NCI-H187 (cell line): Measurements from ENCODE around the gene CYP4F3.
"Not testable (repeated sequence)": the region's sequence is repeated elsewhere in the genome, so short reads cannot be mapped to it uniquely, and the experiment has no call there.

Experiments used
- DNase-seq, 2 experiments: peaks; one replicate each; lab custom pipeline; 2025; lab: John Stamatoyannopoulos, UW

CYP4F3 gene

DNA sequence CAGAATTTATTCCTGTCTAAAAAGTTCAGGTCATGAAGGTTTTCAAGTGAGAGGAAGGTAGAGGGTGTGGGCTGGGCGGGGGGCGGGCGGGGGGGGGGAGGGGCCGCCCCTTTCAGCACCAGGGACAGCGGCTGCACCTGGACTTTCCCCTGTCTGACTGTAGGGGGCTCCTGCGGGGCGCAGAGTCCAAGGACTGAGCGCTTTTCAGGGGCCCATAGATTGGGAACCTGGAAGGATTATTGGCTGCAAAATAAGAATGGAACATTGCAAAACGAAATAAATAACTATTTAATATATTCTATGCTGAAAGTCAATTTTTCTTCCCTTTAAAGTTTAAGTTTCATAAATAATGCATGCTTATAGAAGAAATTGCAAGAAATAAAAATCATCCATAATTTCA, 8.9 kb upstream of the CYP4F3 start:
- DNase-seq = no peak

DNA sequence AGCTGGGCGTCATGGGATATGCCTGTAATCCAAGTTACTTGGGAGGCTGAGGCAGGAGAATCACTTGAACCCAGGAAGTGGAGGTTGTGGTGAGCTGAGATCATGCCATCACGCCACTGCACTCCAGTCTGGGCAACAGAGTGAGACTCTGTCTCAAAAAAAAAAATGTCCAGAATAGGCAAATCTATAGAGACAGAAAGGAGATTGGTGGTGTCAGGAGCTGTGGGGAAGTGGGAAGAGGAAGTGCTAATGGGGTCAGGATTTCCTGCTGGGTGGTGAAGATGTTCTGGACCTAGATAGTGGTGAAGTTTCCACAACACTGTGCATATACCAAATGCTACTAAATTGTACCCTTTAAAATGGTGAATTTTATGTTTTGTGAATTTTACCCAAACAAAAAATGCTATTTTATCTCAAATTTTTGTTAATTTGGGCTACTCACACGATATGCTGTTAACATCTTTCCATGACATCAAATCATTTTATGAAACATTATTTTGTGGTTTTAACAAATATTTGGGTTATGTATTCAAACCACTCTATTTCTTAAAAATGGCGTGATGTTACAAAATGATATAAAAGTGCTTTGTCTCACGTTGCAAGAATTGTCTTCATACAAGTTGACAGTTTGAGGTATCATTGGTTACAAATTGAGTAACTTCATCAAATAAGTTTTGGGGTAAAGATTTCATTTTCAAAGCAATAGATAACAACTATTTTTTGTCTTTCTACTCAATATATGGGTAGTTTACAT, 7.4 kb upstream of the CYP4F3 start:
- no peak for DNase-seq

DNA sequence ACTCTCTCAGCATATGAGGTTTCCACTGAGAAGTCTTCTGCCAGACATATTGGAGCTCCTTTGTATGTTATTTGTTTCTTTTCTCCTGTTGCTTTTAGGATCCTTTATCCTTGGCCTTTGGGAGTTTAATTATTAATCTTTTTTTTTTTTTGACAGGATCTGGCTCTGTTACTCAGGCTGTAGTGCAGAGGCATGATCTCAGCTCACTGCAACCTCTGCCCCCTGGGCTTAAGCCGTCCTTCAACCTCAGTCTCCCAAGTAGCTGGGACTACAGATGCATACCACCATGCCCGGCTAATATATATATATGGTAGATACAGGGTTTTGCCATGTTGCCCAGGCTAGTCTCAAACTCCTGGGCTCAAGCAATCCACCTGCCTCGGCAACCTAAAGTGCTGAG, 6.6 kb upstream of the CYP4F3 start:
- DNase-seq = no peak

DNA sequence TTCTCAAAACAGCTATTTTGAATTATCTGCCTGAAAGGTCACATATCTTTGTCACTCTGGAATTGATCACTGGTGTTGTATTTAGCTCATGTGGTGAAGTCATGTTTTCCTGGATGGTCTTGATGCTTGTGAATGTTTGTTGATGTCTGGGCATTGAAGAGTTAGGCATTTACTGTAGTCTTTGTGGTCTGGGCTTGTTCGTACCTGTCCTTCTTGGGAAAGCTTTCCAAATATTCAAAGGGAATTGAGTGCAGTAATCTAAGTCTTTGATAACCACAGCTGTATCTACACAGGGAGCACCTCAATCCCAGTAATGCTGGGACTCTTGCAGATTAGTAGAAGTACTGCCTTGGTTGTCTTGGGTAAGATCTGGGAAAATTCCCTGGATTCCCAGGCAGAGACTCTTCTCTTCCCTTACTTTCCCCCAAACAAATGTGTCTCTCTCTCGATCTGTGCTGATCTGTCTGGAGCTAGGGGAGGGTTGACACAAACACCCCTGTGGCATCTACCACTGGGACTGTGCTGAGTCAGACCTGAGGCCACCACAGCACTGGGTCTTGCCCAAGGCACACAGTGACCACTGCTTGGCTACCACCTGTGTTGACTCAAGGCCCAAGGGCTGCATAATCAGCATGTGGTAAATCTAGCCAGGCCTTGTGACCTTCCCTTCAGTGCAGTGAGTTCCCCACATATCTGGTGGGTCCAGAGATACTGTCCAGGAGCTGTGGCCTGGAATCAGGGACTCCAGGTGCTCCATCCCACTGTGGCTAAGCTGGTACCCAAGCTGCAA, 5.5 kb upstream of the CYP4F3 start:
- no peak for DNase-seq

DNA sequence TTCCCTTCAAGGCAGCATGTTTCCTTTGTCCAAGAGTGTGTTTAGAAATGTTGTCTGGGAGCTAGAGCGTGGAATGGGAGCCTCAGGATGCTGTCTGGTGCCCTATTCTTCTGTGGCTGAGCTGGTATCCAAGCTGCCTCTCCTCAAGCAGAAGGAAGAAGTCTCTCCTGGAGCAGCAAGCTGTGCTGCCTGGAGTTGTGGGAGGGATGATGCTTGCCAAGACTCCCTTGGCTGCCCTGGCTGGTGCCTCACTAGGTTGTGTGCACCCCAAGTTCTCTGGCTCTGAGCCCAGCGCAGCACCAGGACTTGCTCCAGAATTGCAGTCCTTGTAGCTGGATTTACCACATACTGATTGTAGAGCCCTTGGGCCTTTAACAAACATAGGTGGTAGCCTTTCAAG, 4.7 kb upstream of the CYP4F3 start:
- DNase-seq = no peak

DNA sequence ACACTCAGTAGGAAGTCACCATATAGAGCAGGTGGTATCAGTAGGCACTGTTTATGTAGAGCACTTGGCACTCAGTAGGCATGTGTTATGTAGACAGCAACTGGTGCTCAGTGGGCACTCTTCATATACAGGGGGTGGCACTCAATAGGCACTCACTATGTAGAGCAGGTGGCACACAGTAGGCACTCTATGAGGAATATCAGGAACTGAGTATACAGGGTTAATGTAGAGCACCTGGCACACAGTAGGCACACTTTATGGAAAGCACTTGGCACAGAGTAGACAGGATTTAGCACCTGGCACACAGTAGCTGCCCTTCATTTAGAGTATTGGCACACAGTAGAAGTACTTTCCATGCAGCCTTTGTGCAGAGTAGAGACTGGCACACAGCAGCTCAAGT, 1.1 kb upstream of the CYP4F3 start:
- no peak for DNase-seq

DNA sequence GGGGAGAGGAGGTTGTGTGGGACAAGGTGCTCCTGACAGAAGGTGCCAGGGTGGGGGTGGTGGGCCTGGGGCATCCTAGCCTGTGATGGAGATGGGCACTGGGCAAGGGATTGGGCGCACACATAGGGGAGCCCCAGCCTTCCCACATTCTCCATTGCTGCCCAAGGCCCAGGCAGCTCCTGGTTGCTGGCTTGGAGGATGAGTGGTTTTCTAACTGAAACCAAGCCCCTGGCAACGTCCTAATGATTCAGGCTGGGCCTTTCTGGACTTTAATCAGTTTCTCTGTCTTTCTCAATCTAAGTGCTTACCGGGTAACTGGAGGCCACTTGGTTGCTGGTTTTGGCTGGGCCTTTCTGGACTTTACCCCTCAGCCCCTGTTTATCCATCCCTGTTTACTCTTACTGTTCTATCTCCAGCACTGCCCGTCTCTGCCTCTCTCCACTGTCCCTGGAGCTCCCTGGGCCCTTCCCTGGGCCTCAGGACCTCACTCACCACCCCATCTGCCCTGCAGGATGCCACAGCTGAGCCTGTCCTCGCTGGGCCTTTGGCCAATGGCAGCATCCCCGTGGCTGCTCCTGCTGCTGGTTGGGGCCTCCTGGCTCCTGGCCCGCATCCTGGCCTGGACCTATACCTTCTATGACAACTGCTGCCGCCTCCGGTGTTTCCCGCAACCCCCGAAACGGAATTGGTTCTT, 354 bp downstream of the CYP4F3 start:
- no peak for DNase-seq

DNA sequence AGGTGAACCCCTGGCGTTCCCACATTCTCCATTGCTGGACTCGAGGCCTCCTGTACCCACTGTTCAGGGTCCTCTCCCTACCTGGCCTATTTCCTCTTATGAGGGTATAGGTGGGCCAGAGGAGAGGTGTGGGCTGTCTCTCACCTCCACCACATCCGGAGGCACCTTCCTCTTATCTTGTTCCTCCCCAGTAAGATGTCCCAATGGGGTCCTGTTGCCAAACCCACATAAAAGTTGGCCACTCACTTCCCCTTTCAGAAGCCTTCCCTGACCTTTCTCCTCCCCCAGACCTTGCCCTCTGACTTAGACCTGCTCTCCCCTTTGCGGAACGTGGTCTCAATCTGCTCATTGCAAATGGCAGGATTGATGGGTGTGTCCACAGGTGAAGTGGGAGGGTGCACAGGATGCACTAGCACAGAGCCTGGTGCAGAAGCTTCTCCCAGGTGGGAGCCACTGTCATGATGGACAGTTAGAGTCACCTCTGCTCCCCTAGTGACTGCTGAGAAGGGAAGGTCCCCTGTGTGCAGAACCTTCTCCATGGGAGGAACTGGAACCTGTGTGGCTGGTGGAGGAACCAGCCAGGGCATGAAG, 1.3 kb downstream of the CYP4F3 start:
- DNase-seq = no peak

DNA sequence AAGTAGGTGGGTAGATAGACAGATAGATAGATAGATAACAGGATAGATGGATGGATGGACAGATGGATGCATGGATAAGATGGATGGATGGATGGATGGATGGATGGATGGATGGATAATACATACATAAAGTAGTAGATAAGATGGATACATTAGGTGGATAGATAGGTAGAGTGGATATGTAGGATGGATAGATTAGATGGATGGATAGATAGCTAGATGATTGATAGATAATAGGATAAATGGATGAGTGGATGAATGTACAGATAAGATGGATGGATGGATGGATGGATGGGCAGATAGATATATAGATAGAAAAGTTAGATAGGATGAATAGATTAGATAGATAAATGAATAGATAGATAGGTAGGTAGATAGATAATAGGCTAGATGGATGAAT, 2.1 kb downstream of the CYP4F3 start:
- no peak for DNase-seq

DNA sequence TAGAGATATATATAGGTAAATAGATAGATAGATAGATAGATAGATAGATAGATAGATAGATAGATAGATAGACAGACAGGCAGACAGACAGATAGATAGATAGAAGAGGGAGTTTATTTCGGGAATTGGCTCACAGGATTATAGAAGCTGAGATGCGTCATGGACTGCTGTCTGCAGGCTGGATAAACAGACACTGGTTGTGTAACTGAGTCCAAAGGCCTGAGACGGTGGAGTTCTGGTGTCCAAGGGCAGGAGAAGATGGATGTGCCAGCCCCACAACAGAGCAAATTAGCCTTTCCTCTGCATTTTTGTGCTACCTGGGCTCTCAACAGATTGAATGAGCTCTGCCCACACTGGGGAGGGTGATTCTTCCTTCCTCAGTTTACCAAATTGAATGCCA, 2.7 kb downstream of the CYP4F3 start:
- DNase-seq = no peak

DNA sequence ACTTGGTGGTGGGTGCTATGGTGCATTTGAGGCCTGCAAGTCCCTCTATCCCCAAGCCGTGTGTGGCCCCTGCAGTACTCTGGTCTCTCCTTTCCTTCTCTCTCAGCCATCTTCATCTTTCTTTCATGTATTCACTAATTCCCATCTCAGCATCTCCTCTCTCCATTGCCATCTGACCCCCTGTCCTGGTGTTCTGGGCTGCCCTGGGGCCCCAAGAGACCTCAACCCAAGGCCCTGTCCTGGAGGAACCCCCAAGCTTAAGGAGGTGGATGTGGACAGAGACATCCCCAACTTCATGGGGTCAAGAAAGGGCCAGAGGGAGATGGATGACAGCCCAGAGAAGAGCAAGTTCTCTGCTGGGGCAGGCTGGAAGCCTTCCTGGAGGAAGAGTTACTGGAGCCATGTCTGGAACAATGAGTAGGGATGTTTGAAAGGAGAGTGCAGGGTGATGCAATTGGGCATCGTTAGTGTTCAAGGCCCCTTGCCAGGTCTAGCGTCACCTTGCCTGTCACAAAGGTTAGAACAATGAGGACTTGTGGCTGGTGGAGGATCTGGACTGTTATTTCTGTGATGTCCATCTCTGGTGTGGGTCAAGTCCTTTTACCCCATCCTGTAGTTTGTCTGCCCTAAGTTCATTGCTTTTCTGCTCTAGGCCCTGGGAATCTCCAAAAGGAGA, 3.5 kb downstream of the CYP4F3 start:
- DNase-seq = no peak

DNA sequence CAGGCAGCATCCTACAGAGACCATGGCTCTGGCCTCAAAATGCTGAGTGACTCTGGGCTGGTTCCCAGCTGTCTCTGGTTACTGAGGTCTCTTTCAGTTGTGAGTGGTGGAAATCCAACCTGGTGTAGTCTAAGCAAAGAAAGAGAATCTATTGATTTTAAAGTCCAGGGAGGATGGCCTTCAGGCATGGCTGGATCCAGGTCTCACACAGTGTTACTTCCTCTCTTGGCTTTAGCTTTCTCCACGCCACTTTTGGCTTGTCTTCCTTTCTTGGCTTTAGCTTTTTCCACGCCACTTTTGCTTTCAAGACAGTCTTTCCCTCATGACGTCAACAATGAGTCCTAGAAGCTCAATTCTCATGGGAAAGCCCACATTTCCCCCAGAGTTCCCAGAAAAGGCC, 4.1 kb downstream of the CYP4F3 start:
- DNase-seq = no peak

DNA sequence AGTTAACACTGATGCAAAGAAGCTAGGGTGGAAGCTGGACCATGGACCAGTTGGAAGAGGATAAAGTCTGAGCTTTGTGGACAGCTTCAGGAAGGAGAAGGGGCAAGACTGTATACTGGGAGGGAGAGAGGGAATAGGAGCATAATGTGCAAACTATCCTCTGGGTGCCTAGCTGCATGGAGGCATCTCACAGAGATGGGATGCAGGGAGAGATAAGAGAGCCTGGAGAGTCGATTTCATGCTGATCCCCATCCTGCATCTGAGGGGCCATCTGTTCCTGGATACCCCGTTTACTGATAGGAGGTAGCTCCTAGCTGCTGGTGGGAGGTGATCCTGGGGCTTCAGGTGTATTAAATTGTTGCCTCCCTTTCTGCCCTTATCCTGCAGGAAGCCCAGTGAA, 8.8 kb downstream of the CYP4F3 start:
- DNase-seq = no peak

DNA sequence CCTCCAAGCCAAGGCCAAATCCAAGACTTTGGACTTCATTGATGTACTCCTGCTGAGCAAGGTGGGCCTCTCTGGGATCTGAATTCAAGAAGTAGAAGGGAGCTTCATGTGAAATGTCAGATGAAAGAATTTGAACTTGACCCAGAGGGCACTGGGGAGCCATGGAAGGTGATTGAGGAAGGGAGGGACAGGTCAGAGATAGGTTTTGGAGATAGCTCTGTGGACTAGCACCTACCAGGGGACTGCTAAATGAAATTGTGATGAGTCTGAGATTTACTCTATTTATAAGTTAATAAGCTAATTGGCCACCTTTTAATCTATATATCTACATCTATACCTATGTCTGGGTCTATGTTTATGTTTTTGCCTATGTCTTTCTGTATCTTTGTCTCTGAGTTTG, 9.4 kb downstream of the CYP4F3 start:
- not testable (repeated sequence) for DNase-seq

DNA sequence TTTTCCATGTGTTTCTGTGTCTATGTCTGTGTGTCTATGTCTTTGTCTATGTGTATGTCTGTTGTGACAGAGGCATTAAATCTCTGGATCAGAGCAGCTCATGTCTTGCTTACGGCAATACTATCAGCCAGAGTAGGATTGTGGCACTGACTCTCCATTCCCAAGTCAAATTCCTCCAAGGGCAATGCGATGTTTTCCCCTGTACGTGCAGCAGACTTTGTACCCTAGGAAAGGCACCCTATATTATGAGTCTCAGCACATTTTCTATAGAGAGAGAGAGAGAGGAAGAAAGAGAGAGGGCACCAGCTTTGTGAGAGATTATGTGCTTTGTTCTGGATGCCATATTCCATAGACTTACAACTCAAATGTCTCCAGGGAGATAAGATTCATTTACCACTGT, 11.1 kb downstream of the CYP4F3 start:
- no peak for DNase-seq

DNA sequence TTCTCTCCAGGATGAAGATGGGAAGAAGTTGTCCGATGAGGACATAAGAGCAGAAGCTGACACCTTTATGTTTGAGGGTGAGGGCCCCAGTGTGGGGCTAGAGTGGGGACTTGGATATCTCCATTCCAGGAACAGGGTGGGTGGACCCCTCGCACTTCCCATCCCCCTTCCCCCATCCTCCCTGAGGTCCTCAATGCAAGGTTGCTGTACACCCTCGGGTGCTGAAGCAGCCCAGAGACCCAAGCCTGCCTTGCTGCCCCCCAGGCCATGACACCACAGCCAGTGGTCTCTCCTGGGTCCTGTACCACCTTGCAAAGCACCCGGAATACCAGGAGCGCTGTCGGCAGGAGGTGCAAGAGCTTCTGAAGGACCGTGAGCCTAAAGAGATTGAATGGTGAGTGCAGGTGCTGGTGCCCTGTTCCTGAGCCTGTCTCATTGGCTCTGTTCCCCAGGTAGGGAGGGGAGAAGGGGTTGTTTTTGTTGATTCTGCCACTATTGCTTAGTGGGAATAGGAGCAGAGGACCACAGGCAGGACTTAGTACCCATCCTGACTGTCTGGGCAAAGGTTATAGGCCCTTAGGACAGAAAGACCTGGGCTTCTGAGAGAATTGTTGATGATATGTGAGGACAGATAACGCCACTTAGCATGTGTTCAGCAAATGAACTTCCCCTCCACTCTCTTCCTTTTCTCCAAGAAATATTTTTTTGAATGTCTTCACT, 12.0 kb downstream of the CYP4F3 start:
- no peak for DNase-seq

DNA sequence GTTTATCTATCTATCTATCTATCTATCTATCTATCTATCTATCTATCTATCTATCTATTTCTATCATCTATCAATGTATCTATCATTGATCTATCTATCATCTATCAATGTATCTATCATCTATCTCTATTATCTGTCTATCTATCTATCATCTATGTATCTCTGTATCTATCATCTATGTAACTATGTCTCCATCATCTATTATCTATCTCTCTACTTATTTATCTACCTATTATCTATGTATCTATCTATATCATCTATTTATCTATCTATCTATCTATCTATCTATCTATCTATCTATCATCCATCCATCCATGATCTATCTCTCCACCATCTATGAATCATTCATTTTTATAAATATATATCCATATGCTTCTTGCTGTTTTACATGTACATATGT, 15.8 kb downstream of the CYP4F3 start:
- no peak for DNase-seq

DNA sequence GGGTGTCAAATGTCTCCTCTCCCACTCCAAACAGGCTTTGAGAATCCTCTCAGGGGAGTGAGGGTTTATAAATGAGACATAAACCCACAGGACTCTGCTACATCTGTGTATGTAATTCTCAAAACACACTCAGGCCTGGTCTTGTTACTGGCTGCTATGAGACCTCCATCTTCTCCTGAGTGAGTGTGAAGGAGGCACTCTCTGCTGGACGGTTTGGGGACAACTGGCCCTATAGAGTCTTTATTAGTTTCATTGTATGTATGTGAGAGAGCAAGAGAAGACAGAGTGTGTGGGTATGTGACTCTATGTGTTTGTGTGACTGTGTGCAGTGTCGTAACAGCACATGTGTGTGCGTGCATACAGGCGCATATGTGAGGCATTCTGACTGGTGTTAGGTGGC, 22.6 kb downstream of the CYP4F3 start:
- no peak for DNase-seq

DNA sequence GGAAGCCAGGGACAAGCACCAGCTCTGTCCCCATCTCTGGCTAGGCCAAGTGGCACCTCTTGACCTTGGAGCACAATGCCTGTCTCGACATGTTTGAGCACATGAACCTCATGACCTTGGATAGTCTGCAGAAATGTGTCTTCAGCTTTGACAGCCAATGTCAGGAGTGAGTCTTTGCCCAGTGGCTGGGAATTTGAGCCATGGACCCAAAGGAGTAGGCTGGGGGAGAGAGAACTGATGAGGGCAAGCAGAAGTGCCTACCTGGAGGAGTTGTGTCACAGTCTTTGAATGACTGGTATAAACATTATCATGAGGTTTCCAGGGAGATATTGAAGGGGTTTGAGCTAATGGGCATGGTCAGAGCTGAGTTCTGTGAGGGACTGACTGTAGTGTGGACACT, 25.5 kb downstream of the CYP4F3 start:
- DNase-seq = no peak

DNA sequence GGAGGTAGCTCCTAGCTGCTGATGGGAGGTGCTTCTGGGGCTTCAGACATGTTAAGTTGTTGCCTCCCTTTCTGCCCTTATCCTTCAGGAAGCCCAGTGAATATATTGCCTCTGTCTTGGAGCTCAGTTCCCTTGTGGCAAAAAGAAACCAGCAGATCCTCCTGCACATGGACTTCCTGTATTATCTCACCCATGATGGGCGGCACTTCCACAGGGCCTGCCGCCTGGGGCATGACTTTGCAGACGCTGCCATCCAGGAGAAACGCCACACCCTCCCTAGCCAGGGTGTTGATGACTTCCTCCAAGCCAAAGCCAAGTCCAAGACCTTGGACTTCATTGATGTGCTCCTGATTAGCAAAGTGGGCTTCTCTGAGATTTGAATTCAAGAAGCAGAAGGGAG, 26.2 kb downstream of the CYP4F3 start:
- DNase-seq = no peak

DNA sequence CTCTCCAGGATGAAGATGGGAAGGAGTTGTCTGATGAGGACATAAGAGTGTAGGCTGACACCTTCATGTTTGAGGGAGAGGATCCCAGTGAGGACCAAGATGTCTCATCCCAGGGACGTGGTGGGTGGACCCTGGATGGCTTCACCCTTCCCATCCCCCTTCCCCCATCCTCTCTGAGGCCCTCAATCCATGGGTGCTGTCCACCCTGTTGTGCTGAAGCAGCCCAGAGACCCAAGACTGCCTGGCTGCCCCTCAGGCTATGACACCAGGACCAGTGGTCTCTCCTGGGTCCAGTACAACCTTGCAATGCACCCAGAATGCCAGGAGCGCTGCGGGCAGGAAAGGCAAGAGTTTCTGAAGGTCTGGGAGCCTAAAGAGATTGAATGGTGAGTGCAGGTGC, 28.7 kb downstream of the CYP4F3 start:
- DNase-seq = no peak

DNA sequence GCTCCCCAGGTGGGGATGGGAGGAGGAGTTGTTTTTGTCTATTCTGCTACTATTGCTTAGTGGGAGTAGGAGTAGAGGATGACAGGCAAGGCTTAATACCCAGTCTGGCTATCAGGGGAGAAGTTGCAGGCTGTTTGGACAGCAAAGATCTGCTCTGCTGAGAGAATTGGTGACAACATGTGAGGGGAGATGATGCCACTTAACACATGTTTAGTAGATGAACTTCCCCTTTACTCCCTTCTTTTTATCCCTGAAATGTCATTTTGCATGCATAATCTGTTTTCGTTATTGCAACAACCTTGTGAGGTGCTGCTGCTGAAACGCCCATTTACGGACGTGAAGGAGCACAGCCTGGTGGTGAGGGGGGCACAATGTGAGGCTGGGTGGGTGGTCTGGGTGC, 29.2 kb downstream of the CYP4F3 start:
- no peak for DNase-seq
